Kidney (tissue), 14 donors: ENCODE measurements around the gene DENND4A. TPM values are rescaled to one million over a fixed set of nuclear protein-coding genes. Genes with fewer than 3 reads are reported as not detected.

Source experiments
- DNase-seq, 5 donors: peaks; one replicate each; pipeline ENCODE4 v3.0.0-alpha.2; 2013 to 2020
- FAIRE-seq: peaks from 2 replicates; lab custom pipeline; 2012; peaks lifted over from hg19 to GRCh38; lab: Jason Lieb, UNC
- H3K27ac ChIP-seq, 2 donors: one replicate each; pipeline ENCODE4 v1.7.0; 2013; ENCODE audit warnings: low read depth in 2 of 2, low read length in 2 of 2, inconsistent platforms in 1 of 2
- H3K27me3 ChIP-seq: one replicate; pipeline ENCODE4 v1.7.1; 2013; ENCODE audit warnings: low read length, inconsistent platforms; ENCODE audit not compliant: control insufficient read depth, insufficient read depth
- H3K36me3 ChIP-seq, 3 donors: one replicate each; pipeline versions ENCODE4 v1.7.0 to v1.7.1; 2013; ENCODE audit warnings: low read length in 3 of 3, control low read depth in 1 of 3, inconsistent platforms in 1 of 3; ENCODE audit not compliant: insufficient read depth in 3 of 3, control insufficient read depth in 2 of 3
- H3K4me1 ChIP-seq, 3 donors: one replicate each; pipeline versions ENCODE4 v1.7.0 to v1.7.1; 2013; ENCODE audit warnings: low read length in 3 of 3, inconsistent platforms in 1 of 3, low read depth in 1 of 3; ENCODE audit not compliant: control insufficient read depth in 2 of 3, insufficient read depth in 2 of 3
- H3K4me3 ChIP-seq, 3 donors: one replicate each; pipeline versions ENCODE4 v1.7.0 to v1.8.1; 2013; ENCODE audit warnings: low read length in 3 of 3, control low read depth in 1 of 3, inconsistent platforms in 1 of 3
- H3K9ac ChIP-seq, 3 donors: one replicate each; pipeline versions ENCODE4 v1.7.0 to v1.7.1; 2013; ENCODE audit warnings: low read length in 3 of 3, control low read depth in 1 of 3, inconsistent platforms in 1 of 3
- H3K9me3 ChIP-seq, 3 donors: one replicate each; pipeline versions ENCODE4 v1.7.0 to v1.7.1; 2013; ENCODE audit warnings: low read length in 3 of 3, control low read depth in 1 of 3, inconsistent platforms in 1 of 3; ENCODE audit not compliant: control insufficient read depth in 2 of 3, insufficient read depth in 1 of 3
- intact Hi-C: fragments of 100-400 bp; cut with DNase I; formaldehyde crosslinking; loops from one replicate; pipeline ENCODE4 v1.11.1; 2022
- polyA plus RNA-seq: library from polyadenylated mRNA; stranded (reverse); fragments of 350-450 nt; fragmentation: Illumina TruSeq; extraction: RNeasy Lipid Tissue Mini Kit (QIAGEN cat#74804); gene quantifications from one replicate; pipeline ENCODE4 v1.2.3, GENCODE V29; 2014; ENCODE audit warnings: low read depth, low replicate concordance; ENCODE audit not compliant: insufficient read depth
- total RNA-seq: library from RNA; stranded (reverse); fragmentation: NEBNext Ultra II Directional; extraction: Animal tissue kit (Norgen Biotek cat#: 25700); gene quantifications from one replicate; pipeline ENCODE4 v1.2.1, GENCODE V29; 2021
- TF ChIP-seq, protein P1 (sequence below): IDR thresholded peaks from 3 replicates; pipeline ENCODE4 v1.5.1; 2012; ENCODE audit warnings: mild to moderate bottlenecking, moderate library complexity, borderline replicate concordance; ENCODE audit not compliant: insufficient read depth; ENCODE audit errors: extremely low read depth
- donor health status: control.
- donor health status: control.
- donor health status: control.
- donor health status: control.
- donor health status: control.
- donor health status: DM: yes; HTN: yes; CAD: no.
- donor health status: Normal renal cell carcinoma (clear cell type).

Gene DENND4A
- total and polyA plus RNA-seq, 2 donors from 2014 or later, result 8.6 to 35.9 TPM

DNA sequence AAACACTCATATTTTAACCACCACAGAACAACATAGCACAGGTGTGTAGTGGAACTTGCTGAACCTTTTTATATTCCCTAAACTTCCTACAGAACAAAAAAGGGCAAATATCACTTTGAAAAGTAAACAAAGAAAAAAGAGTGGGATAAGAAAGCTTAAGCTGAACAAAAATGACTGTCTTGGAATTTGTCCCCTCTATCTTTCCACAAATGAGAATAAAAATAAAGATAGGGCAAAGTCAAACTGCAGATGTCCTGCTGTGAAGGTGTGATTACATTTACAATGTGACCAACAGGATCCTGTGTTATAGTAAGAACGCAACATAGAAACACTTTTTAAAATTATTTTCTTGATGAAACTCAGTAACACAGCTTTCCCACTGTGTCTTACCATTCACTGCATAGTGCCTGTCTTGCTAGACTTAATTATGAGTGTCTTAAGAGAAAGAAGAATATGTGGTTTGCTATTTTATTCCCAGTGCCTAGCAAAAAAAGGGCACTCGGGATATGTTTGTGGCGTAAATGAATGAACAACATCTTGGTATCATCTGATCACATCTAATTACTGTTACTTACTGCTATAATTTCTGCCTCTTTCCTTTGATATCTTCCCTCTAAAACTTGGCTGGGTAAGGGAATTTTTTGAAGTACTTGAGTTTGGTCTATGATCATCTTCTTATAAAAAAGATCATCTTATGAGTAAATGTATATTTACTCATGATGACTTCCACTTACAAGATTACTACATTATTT is 67.5 kb downstream of the DENND4A start:
- FAIRE-seq (no peak), DNase-seq (no peak)
- intact Hi-C loops, result no loop called here
- H3K36me3 ChIP-seq, result peaks cover 0 to 9% (median 2%) of the 10 kb centered on the region in 3 donors
- no peaks in the 10 kb centered on the region for H3K27me3 ChIP-seq
- TF ChIP-seq, protein P1, sequence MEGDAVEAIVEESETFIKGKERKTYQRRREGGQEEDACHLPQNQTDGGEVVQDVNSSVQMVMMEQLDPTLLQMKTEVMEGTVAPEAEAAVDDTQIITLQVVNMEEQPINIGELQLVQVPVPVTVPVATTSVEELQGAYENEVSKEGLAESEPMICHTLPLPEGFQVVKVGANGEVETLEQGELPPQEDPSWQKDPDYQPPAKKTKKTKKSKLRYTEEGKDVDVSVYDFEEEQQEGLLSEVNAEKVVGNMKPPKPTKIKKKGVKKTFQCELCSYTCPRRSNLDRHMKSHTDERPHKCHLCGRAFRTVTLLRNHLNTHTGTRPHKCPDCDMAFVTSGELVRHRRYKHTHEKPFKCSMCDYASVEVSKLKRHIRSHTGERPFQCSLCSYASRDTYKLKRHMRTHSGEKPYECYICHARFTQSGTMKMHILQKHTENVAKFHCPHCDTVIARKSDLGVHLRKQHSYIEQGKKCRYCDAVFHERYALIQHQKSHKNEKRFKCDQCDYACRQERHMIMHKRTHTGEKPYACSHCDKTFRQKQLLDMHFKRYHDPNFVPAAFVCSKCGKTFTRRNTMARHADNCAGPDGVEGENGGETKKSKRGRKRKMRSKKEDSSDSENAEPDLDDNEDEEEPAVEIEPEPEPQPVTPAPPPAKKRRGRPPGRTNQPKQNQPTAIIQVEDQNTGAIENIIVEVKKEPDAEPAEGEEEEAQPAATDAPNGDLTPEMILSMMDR, result no peak
- H3K9ac ChIP-seq, result no peak overlapping the region
- H3K27ac ChIP-seq, result no peak overlapping the region
- no peak overlapping the region for H3K4me3 ChIP-seq
- H3K4me1 ChIP-seq, result no peaks in the 10 kb centered on the region
- no peaks in the 10 kb centered on the region for H3K9me3 ChIP-seq

DNA sequence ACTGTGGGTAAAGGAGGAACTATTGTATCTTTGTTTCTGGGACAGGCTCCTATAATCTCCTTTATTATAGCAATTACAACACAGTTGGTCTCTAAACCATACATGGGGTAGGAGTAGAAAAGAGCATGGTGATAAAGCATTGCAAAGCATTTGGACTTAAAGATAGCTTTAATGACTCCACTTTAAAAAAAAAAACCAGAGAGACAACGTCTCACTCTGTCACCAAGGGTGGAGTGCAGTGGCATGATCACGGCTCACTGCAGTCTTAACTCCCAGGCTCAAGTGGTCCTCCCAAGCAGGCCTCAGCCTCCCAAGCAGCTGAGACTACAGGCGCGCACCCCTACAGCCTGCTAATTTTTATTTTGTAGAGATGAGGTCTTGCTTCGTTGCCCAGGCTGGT is 68.2 kb downstream of the DENND4A start:
- Histone ChIP-seq H3K36me3 (peaks cover 0 to 11% (median 4%) of the 10 kb centered on the region in 3 donors), H3K27ac (no peak overlapping the region), H3K27me3 (no peaks in the 10 kb centered on the region), H3K9ac (no peak overlapping the region), H3K4me1 (no peaks in the 10 kb centered on the region), H3K9me3 (no peaks in the 10 kb centered on the region), H3K4me3 (no peak overlapping the region)
- intact Hi-C loops, result no loop called here
- FAIRE-seq, result no peak
- TF ChIP-seq, protein P1, result no peak
- no peak for DNase-seq

DNA sequence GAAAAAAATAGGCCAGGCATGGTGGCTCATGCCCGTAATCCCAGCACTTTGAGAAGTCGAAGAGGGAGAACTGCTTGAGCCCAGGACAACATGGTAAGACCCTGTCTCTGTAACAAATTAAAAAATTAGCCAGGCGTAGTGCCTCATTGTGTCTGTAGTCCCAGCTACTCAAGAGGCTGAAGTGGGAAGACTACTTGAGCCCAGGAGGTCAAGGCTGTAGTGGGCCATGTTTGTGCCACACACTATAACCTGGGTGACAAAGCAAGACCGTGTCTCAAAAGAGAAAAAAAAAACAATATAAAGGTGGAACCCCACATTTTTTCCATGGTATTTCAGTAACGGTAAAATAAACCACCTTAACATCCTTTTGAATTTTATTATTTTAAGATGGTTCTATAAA is 69.9 kb downstream of the DENND4A start:
- FAIRE-seq (no peak), DNase-seq (no peak)
- H3K4me3 ChIP-seq, result no peak overlapping the region
- no peak overlapping the region for H3K9ac ChIP-seq
- H3K27ac ChIP-seq, result no peak overlapping the region
- H3K4me1 ChIP-seq, result no peaks in the 10 kb centered on the region
- intact Hi-C loops, result no loop called here
- no peaks in the 10 kb centered on the region for H3K27me3 ChIP-seq
- peaks cover 0 to 11% (median 4%) of the 10 kb centered on the region in 3 donors for H3K36me3 ChIP-seq
- TF ChIP-seq, protein P1, result no peak
- H3K9me3 ChIP-seq, result no peaks in the 10 kb centered on the region

DNA sequence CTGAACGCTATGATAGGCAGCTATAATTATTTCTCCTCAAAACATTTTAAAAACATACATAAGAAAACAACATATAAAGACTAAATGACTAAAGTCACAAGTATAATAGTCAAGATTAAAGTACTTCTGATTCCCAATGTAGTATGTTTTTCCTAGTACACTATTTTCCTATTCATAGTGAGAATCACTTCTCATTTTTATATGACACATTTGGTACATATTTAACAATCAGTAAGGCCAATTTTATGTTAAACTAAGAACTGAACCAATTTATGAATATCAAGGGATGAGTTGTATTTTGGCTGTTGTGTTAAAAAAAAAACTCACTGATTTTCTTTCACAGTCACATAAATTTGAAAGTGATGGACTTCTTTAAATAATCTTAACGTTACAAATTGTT is 79.7 kb downstream of the DENND4A start:
- no peaks in the 10 kb centered on the region for H3K9me3 ChIP-seq
- no peak overlapping the region for H3K9ac ChIP-seq
- H3K27ac ChIP-seq, result no peak overlapping the region
- peaks cover 0 to 11% (median 3%) of the 10 kb centered on the region in 3 donors for H3K36me3 ChIP-seq
- no peaks in the 10 kb centered on the region for H3K27me3 ChIP-seq
- TF ChIP-seq, protein P1, result no peak
- no peak overlapping the region for H3K4me3 ChIP-seq
- intact Hi-C loops, result no loop called here
- no peaks in the 10 kb centered on the region for H3K4me1 ChIP-seq
- no peak for FAIRE-seq
- no peak for DNase-seq
